Spleen (tissue), 11 donors: ENCODE measurements around the gene SACM1L. TPM values are rescaled to one million over a fixed set of nuclear protein-coding genes. Genes with fewer than 3 reads are reported as not detected.
A peak's percentile ranks its signal among the peaks of the same experiment; 100 is the strongest.

Experiments
- DNase-seq: peaks from one replicate; pipeline ENCODE4 v3.0.0-alpha.2; 2020
- H3K27ac ChIP-seq, 8 donors: fragments of 200-600 bp; sonication (generic) in 7 of 8; 1 replicate in 4 of 8; 2 replicates in 4 of 8; pipeline versions ENCODE4 v1.5.0 to v1.8.0; 2016 to 2021; ENCODE audit warnings: inconsistent platforms in 4 of 8, mild to moderate bottlenecking in 4 of 8, moderate library complexity in 1 of 8
- H3K27me3 ChIP-seq, 7 donors: fragments of 200-600 bp; sonication (generic) in 6 of 7; replicated peaks in 1 of 7; 1 replicate in 4 of 7; 2 replicates in 3 of 7; pipeline versions ENCODE4 v1.5.0 to v1.8.0; 2016 to 2021; ENCODE audit warnings: inconsistent platforms in 3 of 7, mild to moderate bottlenecking in 1 of 7
- H3K36me3 ChIP-seq, 6 donors: fragments of 200-600 bp; sonication (generic) in 5 of 6; 1 replicate in 4 of 6; 2 replicates in 2 of 6; pipeline versions ENCODE4 v1.5.0 to v1.8.0; 2016 to 2021; ENCODE audit warnings: inconsistent platforms in 2 of 6
- H3K4me1 ChIP-seq, 6 donors: fragments of 200-600 bp; sonication (generic) in 5 of 6; 1 replicate in 3 of 6; 2 replicates in 3 of 6; pipeline versions ENCODE4 v1.5.0 to v1.8.0; 2016 to 2021; ENCODE audit warnings: inconsistent platforms in 3 of 6
- H3K4me3 ChIP-seq, 8 donors: fragments of 200-600 bp; sonication (generic) in 7 of 8; 1 replicate in 4 of 8; 2 replicates in 4 of 8; pipeline versions ENCODE4 v1.5.0 to v1.8.0; 2016 to 2021; ENCODE audit warnings: inconsistent platforms in 4 of 8, mild to moderate bottlenecking in 4 of 8, moderate library complexity in 2 of 8
- H3K9me3 ChIP-seq, 8 donors: fragments of 200-600 bp; sonication (generic) in 7 of 8; 1 replicate in 4 of 8; 2 replicates in 4 of 8; pipeline versions ENCODE4 v1.5.0 to v1.8.0; 2016 to 2021; ENCODE audit warnings: inconsistent platforms in 4 of 8
- CTCF ChIP-seq, 11 experiments: fragments of 200-600 bp in 7 of 11; fragments of 450-650 bp in 4 of 11; sonication (generic) in 4 of 11; IDR thresholded peaks in 8 of 11; conservative IDR thresholded peaks in 3 of 11; 1 replicate in 7 of 11; 2 replicates in 4 of 11; pipeline versions ENCODE4 v1.4.0 to v1.8.0; 2016 to 2021; ENCODE audit warnings: antibody characterized with exemption in 11 of 11, inconsistent platforms in 4 of 11, mild to moderate bottlenecking in 1 of 11
- POLR2A ChIP-seq, 3 donors: fragments of 450-650 bp; IDR thresholded peaks; one replicate each; pipeline ENCODE4 v1.5.1; 2017; ENCODE audit warnings: antibody characterized with exemption in 3 of 3, mild to moderate bottlenecking in 1 of 3
- POLR2AphosphoS5 ChIP-seq, 3 donors: sonication (generic); formaldehyde crosslinking; IDR thresholded peaks; one replicate each; pipeline ENCODE4 v1.5.1; 2017; ENCODE audit warnings: antibody characterized with exemption in 3 of 3
- WGBS, 5 donors: extraction: QIAGEN DNeasy Blood & Tissue Kit in 3 of 5; methylation state at CpG; one replicate each; pipeline versions ENCODE4 v1.1.5 to v1.1.7; 2013 to 2018; 5-methylcytosine and 5-hydroxymethylcytosine counted together
- intact Hi-C: fragments of 100-400 bp; cut with DNase I; formaldehyde crosslinking; loops from one replicate; pipeline ENCODE4 v1.15.0; 2023; ENCODE audit warnings: low total_unique reads
- polyA plus RNA-seq, 3 donors: library from polyadenylated mRNA; stranded (reverse); fragments of 200-250 nt; gene quantifications; one replicate each; pipeline ENCODE4 v1.2.1, GENCODE V29; 2013
- total RNA-seq, 7 donors: library from RNA; depleted of rRNA in 3 of 7; stranded (reverse); fragments of >200 nt in 3 of 7; fragmentation: NEBNext Ultra II Directional in 4 of 7; extraction: Animal tissue kit (Norgen Biotek cat#: 25700) in 4 of 7; gene quantifications; one replicate each; pipeline versions ENCODE4 v1.1.0 to v1.2.1, GENCODE V29; 2016 to 2021
- donor health status: healthy with polysubstance abuse.
- donor health status: DM: no; HTN: no; CAD: no; lungs with moderate emphysema.
- donor health status: DM: no; HTN: no; CAD: no.
- donor health status: Bipolar disorder and iron deficiency.
- donor health status: healthy.
- donor health status: DM: no; HTN: no; CAD: no.
- donor health status: DM: yes; HTN: yes; CAD: no.

Gene SACM1L
- total and polyA plus RNA-seq, 10 donors = 21.0 to 93.7 (median 57.2) TPM

- Histone ChIP-seq H3K27ac (no peak overlapping the region), H3K9me3 (no peaks in the 10 kb centered on the region), H3K4me1 (peaks cover 13 to 59% (median 23%) of the 10 kb centered on the region in 6 donors), H3K36me3 (peaks cover 0 to 71% (median 42%) of the 10 kb centered on the region in 6 donors), H3K4me3 (no peak overlapping the region), H3K27me3 (no peaks in the 10 kb centered on the region)
- 71 to 97% (median 86%) methylated on average over 1 of the region's 1 CpG for WGBS, 5 donors
- intact Hi-C loops = no loop called here
- TF ChIP-seq POLR2AphosphoS5 (IDR thresholded peaks at IDR 0.05) (no peak), CTCF (IDR thresholded peaks at IDR 0.05 in 8 of 11, conservative IDR thresholded peaks at IDR 0.05 in 3 of 11) (no peak), POLR2A (IDR thresholded peaks at IDR 0.05) (no peak)
- no peak for DNase-seq
Observed at GRCh38 chr3:45667569-45667934, 21.6 kb upstream of the SACM1L start.

- no peak overlapping the region for H3K4me3 ChIP-seq
- TF ChIP-seq CTCF (IDR thresholded peaks at IDR 0.05 in 8 of 11, conservative IDR thresholded peaks at IDR 0.05 in 3 of 11) (no peak), POLR2A (IDR thresholded peaks at IDR 0.05) (no peak), POLR2AphosphoS5 (IDR thresholded peaks at IDR 0.05) (no peak)
- peaks cover 0 to 36% (median 8%) of the 10 kb centered on the region in 6 donors for H3K4me1 ChIP-seq
- H3K9me3 ChIP-seq = no peaks in the 10 kb centered on the region
- no peak for DNase-seq
- intact Hi-C loops = no loop called here
- H3K27me3 ChIP-seq = no peaks in the 10 kb centered on the region
- peaks cover 3 to 100% (median 66%) of the 10 kb centered on the region in 6 donors for H3K36me3 ChIP-seq
- peak overlapping the region in 2 of 8 donors; percentile 19 to 21 for H3K27ac ChIP-seq
Observed at GRCh38 chr3:45670436-45670835, 18.8 kb upstream of the SACM1L start.

GRCh38 chr3:45670991-45671390, 18.2 kb upstream of the SACM1L start:
- Histone ChIP-seq H3K36me3 (peaks cover 3 to 100% (median 64%) of the 10 kb centered on the region in 6 donors), H3K27me3 (no peaks in the 10 kb centered on the region), H3K4me3 (no peak overlapping the region), H3K9me3 (no peaks in the 10 kb centered on the region), H3K27ac (peak overlapping the region in 2 of 8 donors; percentile 19 to 21), H3K4me1 (peaks cover 0 to 36% (median 6%) of the 10 kb centered on the region in 6 donors)
- DNase-seq = no peak
- 71 to 81% (median 78%) methylated on average over 2 of the region's 2 CpGs for WGBS, 5 donors
- intact Hi-C loops = no loop called here
- TF ChIP-seq POLR2AphosphoS5 (IDR thresholded peaks at IDR 0.05) (peak in 1 of 3 donors; percentile 11), CTCF (IDR thresholded peaks at IDR 0.05 in 8 of 11, conservative IDR thresholded peaks at IDR 0.05 in 3 of 11) (no peak), POLR2A (IDR thresholded peaks at IDR 0.05) (no peak)

GRCh38 chr3:45673273-45673672, 15.9 kb upstream of the SACM1L start:
- H3K36me3 ChIP-seq = peaks cover 4 to 95% (median 54%) of the 10 kb centered on the region in 6 donors
- intact Hi-C loops = no loop called here
- no peak overlapping the region for H3K27ac ChIP-seq
- DNase-seq = no peak
- H3K27me3 ChIP-seq = no peaks in the 10 kb centered on the region
- no peak overlapping the region for H3K4me3 ChIP-seq
- no peaks in the 10 kb centered on the region for H3K9me3 ChIP-seq
- 91 to 100% (median 94%) methylated on average over 2 of the region's 2 CpGs for WGBS, 5 donors
- H3K4me1 ChIP-seq = peaks cover 14 to 39% (median 22%) of the 10 kb centered on the region in 6 donors
- TF ChIP-seq CTCF (IDR thresholded peaks at IDR 0.05 in 8 of 11, conservative IDR thresholded peaks at IDR 0.05 in 3 of 11) (no peak), POLR2A (IDR thresholded peaks at IDR 0.05) (no peak), POLR2AphosphoS5 (IDR thresholded peaks at IDR 0.05) (no peak)
